ENCODE results near the gene TNFSF15. TPM values are rescaled to one million over a fixed set of nuclear protein-coding genes. Genes with fewer than 3 reads are reported as not detected.

The TNFSF15 gene
- total and polyA plus RNA-seq, 2 experiments from 2014 or later, result under 0.01 TPM; not detected in 1

GRCh38 chr9:114828303-114828650 is 22.4 kb upstream of the TNFSF15 start:
- DNase-seq, result no peak
- in situ Hi-C loops (cut with MboI), result no loop called here
- Histone ChIP-seq H3K4me2 (ENCODE audit: unreplicated experiment) (no peak overlapping the region), H2AFZ (no peak overlapping the region), H3K27ac (no peak overlapping the region), H4K20me1 (ENCODE audit: insufficient read depth) (no peaks in the 10 kb centered on the region), H3K9ac (no peak overlapping the region), H3K27me3 (replicated peaks; ENCODE audit: insufficient read depth) (no peaks in the 10 kb centered on the region), H3K9me2 (ENCODE audit: insufficient read depth) (no peaks in the 10 kb centered on the region), H3K79me2 (ENCODE audit: insufficient read depth) (no peaks in the 10 kb centered on the region), H3F3A (ENCODE audit: insufficient read depth) (no peaks in the 10 kb centered on the region), H3K4me1 (ENCODE audit: insufficient read depth) (peaks cover 8% of the 10 kb centered on the region), H3K4me3 (no peak overlapping the region), H3K9me3 (ENCODE audit: low read depth) (no peaks in the 10 kb centered on the region), H3K36me3 (ENCODE audit: low read depth) (no peaks in the 10 kb centered on the region)
- WGBS, 2 experiments (ENCODE audit: low coverage in 1 of 2, low lambda C conversion rate in 2 of 2, missing lambda C conversion rate in 2 of 2), result 72 to 78% methylated on average over 3 of the region's 3 CpGs
- TF ChIP-seq EZH2 (IDR thresholded peaks at IDR 0.05; ENCODE audit: insufficient read depth, poor library complexity, severe bottlenecking) (no peak), EZH2phosphoT487 (IDR thresholded peaks at IDR 0.05; ENCODE audit: insufficient read depth, low read depth) (no peak)

- Histone ChIP-seq H3K4me2 (ENCODE audit: unreplicated experiment) (no peak overlapping the region), H3K27ac (no peak overlapping the region), H3K79me2 (ENCODE audit: insufficient read depth) (no peaks in the 10 kb centered on the region), H2AFZ (no peak overlapping the region), H3F3A (ENCODE audit: insufficient read depth) (no peaks in the 10 kb centered on the region), H3K9me2 (ENCODE audit: insufficient read depth) (no peaks in the 10 kb centered on the region), H3K27me3 (replicated peaks; ENCODE audit: insufficient read depth) (no peaks in the 10 kb centered on the region), H4K20me1 (ENCODE audit: insufficient read depth) (no peaks in the 10 kb centered on the region), H3K9me3 (ENCODE audit: low read depth) (no peaks in the 10 kb centered on the region), H3K36me3 (ENCODE audit: low read depth) (no peaks in the 10 kb centered on the region), H3K9ac (no peak overlapping the region), H3K4me1 (ENCODE audit: insufficient read depth) (peaks cover 8% of the 10 kb centered on the region), H3K4me3 (no peak overlapping the region)
- no peak for TF ChIP-seq EZH2phosphoT487 (IDR thresholded peaks at IDR 0.05; ENCODE audit: insufficient read depth, low read depth)
- TF ChIP-seq EZH2 (IDR thresholded peaks at IDR 0.05; ENCODE audit: insufficient read depth, poor library complexity, severe bottlenecking), result no peak
- 57 to 64% methylated on average over 2 of the region's 2 CpGs for WGBS, 2 experiments (ENCODE audit: low coverage in 1 of 2, low lambda C conversion rate in 2 of 2, missing lambda C conversion rate in 2 of 2)
- in situ Hi-C loops (cut with MboI), result no loop called here
- no peak for DNase-seq
Measured at GRCh38 chr9:114827641-114828302, 21.9 kb upstream of the TNFSF15 start.

- Histone ChIP-seq H3K9me2 (ENCODE audit: insufficient read depth) (no peaks in the 10 kb centered on the region), H3K79me2 (ENCODE audit: insufficient read depth) (no peaks in the 10 kb centered on the region), H4K20me1 (ENCODE audit: insufficient read depth) (no peaks in the 10 kb centered on the region), H3K27ac (no peak overlapping the region), H3K4me1 (ENCODE audit: insufficient read depth) (peaks cover 8% of the 10 kb centered on the region), H3K36me3 (ENCODE audit: low read depth) (no peaks in the 10 kb centered on the region), H3K4me3 (no peak overlapping the region), H3K27me3 (replicated peaks; ENCODE audit: insufficient read depth) (no peaks in the 10 kb centered on the region), H2AFZ (no peak overlapping the region), H3F3A (ENCODE audit: insufficient read depth) (no peaks in the 10 kb centered on the region), H3K4me2 (ENCODE audit: unreplicated experiment) (no peak overlapping the region), H3K9me3 (ENCODE audit: low read depth) (no peaks in the 10 kb centered on the region), H3K9ac (no peak overlapping the region)
- no peak for DNase-seq
- no peak for TF ChIP-seq EZH2phosphoT487 (IDR thresholded peaks at IDR 0.05; ENCODE audit: insufficient read depth, low read depth)
- TF ChIP-seq EZH2 (IDR thresholded peaks at IDR 0.05; ENCODE audit: insufficient read depth, poor library complexity, severe bottlenecking), result no peak
- in situ Hi-C loops (cut with MboI), result no loop called here
- WGBS, 2 experiments (ENCODE audit: low coverage in 1 of 2, low lambda C conversion rate in 2 of 2, missing lambda C conversion rate in 2 of 2), result 83 to 95% methylated on average over 3 of the region's 3 CpGs
Measured at GRCh38 chr9:114826431-114826830, 20.6 kb upstream of the TNFSF15 start.

GRCh38 chr9:114825126-114825795 is 19.4 kb upstream of the TNFSF15 start:
- no peaks in the 10 kb centered on the region for H3K36me3 ChIP-seq (ENCODE audit: low read depth)
- no peaks in the 10 kb centered on the region for H3F3A ChIP-seq (ENCODE audit: insufficient read depth)
- H3K4me3 ChIP-seq, result no peak overlapping the region
- H3K27me3 ChIP-seq (replicated peaks; ENCODE audit: insufficient read depth), result no peaks in the 10 kb centered on the region
- no peaks in the 10 kb centered on the region for H3K9me2 ChIP-seq (ENCODE audit: insufficient read depth)
- H2AFZ ChIP-seq, result no peak overlapping the region
- no peaks in the 10 kb centered on the region for H4K20me1 ChIP-seq (ENCODE audit: insufficient read depth)
- in situ Hi-C loops (cut with MboI), result no loop called here
- no peak overlapping the region for H3K9ac ChIP-seq
- no peak overlapping the region for H3K4me2 ChIP-seq (ENCODE audit: unreplicated experiment)
- 77 to 80% methylated on average over 4 of the region's 4 CpGs for WGBS, 2 experiments (ENCODE audit: low coverage in 1 of 2, low lambda C conversion rate in 2 of 2, missing lambda C conversion rate in 2 of 2)
- H3K27ac ChIP-seq, result no peak overlapping the region
- H3K4me1 ChIP-seq (ENCODE audit: insufficient read depth), result peaks cover 8% of the 10 kb centered on the region
- DNase-seq, result no peak
- H3K79me2 ChIP-seq (ENCODE audit: insufficient read depth), result no peaks in the 10 kb centered on the region
- TF ChIP-seq EZH2 (IDR thresholded peaks at IDR 0.05; ENCODE audit: insufficient read depth, poor library complexity, severe bottlenecking) (no peak), EZH2phosphoT487 (IDR thresholded peaks at IDR 0.05; ENCODE audit: insufficient read depth, low read depth) (no peak)
- H3K9me3 ChIP-seq (ENCODE audit: low read depth), result no peaks in the 10 kb centered on the region

Data from GM23248 (cell line).